ENCODE data around the gene OR10P1. TPM values are rescaled to one million over a fixed set of nuclear protein-coding genes. Genes with fewer than 3 reads are reported as not detected.
"Not testable (repeated sequence)": the region's sequence is repeated elsewhere in the genome, so short reads cannot be mapped to it uniquely, and the experiment has no call there.

The OR10P1 gene
- total and polyA plus RNA-seq, 12 donors, result not detected

- TF ChIP-seq CTCF (IDR thresholded peaks at IDR 0.05), result no peak
- no peak for TF ChIP-seq POLR2A (IDR thresholded peaks at IDR 0.05)
- DNase-seq, result no peak
- no peak overlapping the region for H3K4me3 ChIP-seq
- H3K36me3 ChIP-seq (replicated peaks in 1 of 2), result no peaks in the 10 kb centered on the region
- 28 to 58% (median 47%) methylated on average over 2 of the region's 2 CpGs for WGBS, 4 donors
- no peaks in the 10 kb centered on the region for H3K27me3 ChIP-seq
- H3K9me3 ChIP-seq (replicated peaks in 1 of 3), result no peaks in the 10 kb centered on the region
- H3K27ac ChIP-seq, result peak overlapping the region in 2 of 5 donors; percentile 36 to 64
- H3K4me1 ChIP-seq (replicated peaks in 1 of 2), result peaks cover 0 to 10% of the 10 kb centered on the region in 2 donors
- intact Hi-C loops (cut with DNase I), result no loop called here
Measured at GRCh38 chr12:55642267-55642666, 5.6 kb downstream of the OR10P1 start.

GRCh38 chr12:55642669-55643068 lies 6.0 kb downstream of the OR10P1 start:
- H3K27ac ChIP-seq, result peak overlapping the region in 2 of 5 donors; percentile 36 to 64

GRCh38 chr12:55644591-55644990 lies 7.9 kb downstream of the OR10P1 start:
- Histone ChIP-seq H3K4me1 (replicated peaks in 1 of 2) (peaks cover 0 to 10% of the 10 kb centered on the region in 2 donors), H3K9me3 (replicated peaks in 1 of 3) (no peaks in the 10 kb centered on the region), H3K36me3 (replicated peaks in 1 of 2) (no peaks in the 10 kb centered on the region), H3K27me3 (no peaks in the 10 kb centered on the region), H3K4me3 (no peak overlapping the region), H3K27ac (no peak overlapping the region)
- TF ChIP-seq POLR2A (IDR thresholded peaks at IDR 0.05) (no peak), CTCF (IDR thresholded peaks at IDR 0.05) (no peak)
- DNase-seq, result no peak
- 63 to 85% (median 68%) methylated on average over 1 of the region's 1 CpG for WGBS, 4 donors
- intact Hi-C loops (cut with DNase I), result no loop called here

More at GRCh38 chr12:55642669-55643068, 6.0 kb downstream of the OR10P1 start:
- WGBS, 4 donors, result 43 to 65% (median 57%) methylated on average over 7 of the region's 7 CpGs
- Histone ChIP-seq H3K36me3 (replicated peaks in 1 of 2) (no peaks in the 10 kb centered on the region), H3K27me3 (no peaks in the 10 kb centered on the region), H3K9me3 (replicated peaks in 1 of 3) (no peaks in the 10 kb centered on the region), H3K4me3 (no peak overlapping the region), H3K4me1 (replicated peaks in 1 of 2) (peaks cover 0 to 10% of the 10 kb centered on the region in 2 donors)
- intact Hi-C loops (cut with DNase I), result no loop called here
- TF ChIP-seq POLR2A (IDR thresholded peaks at IDR 0.05) (no peak), CTCF (IDR thresholded peaks at IDR 0.05) (no peak)
- DNase-seq, result no peak

- H3K27ac ChIP-seq, result peak overlapping the region in 4 of 5 donors; percentile 30 to 79 (median 45)
- TF ChIP-seq POLR2A (IDR thresholded peaks at IDR 0.05) (no peak), CTCF (IDR thresholded peaks at IDR 0.05) (no peak)
- 91 to 95% (median 93%) methylated on average over 5 of the region's 5 CpGs for WGBS, 4 donors
- H3K4me3 ChIP-seq, result no peak overlapping the region
- no peaks in the 10 kb centered on the region for H3K27me3 ChIP-seq
- DNase-seq, result no peak
- intact Hi-C loops (cut with DNase I), result no loop called here
- H3K4me1 ChIP-seq (replicated peaks in 1 of 2), result peaks cover 0 to 10% of the 10 kb centered on the region in 2 donors
- H3K36me3 ChIP-seq (replicated peaks in 1 of 2), result no peaks in the 10 kb centered on the region
- no peaks in the 10 kb centered on the region for H3K9me3 ChIP-seq (replicated peaks in 1 of 3)
Measured at GRCh38 chr12:55647027-55647426, 10.3 kb downstream of the OR10P1 start.

GRCh38 chr12:55650620-55651298 lies 14.1 kb downstream of the OR10P1 start:
- H3K27me3 ChIP-seq; DNase-seq; H3K9me3 ChIP-seq (replicated peaks in 1 of 3); intact Hi-C loops (cut with DNase I); H3K36me3 ChIP-seq (replicated peaks in 1 of 2); H3K4me3 ChIP-seq: not testable (repeated sequence)
- peak overlapping the region in 1 of 5 donors; percentile 51 for H3K27ac ChIP-seq
- H3K4me1 ChIP-seq (replicated peaks in 1 of 2), result peaks cover 0 to 10% of the 10 kb centered on the region in 2 donors
- WGBS, 4 donors, result 45 to 55% (median 50%) methylated on average over 4 of the region's 4 CpGs

Data from adrenal gland (tissue), 12 donors.